AG09309 (cell line): ENCODE results near the gene LEPROT.

Experiments used
- DNase-seq: peaks from one replicate; pipeline ENCODE4 v3.0.0-alpha.2; 2010; ENCODE audit warnings: low read depth
- H3K4me3 ChIP-seq: 2 replicates; pipeline ENCODE4 v1.5.1; 2011; ENCODE audit warnings: mild to moderate bottlenecking, low read depth, low read length, moderate library complexity; ENCODE audit not compliant: control insufficient read depth
- TF ChIP-seq, protein P1 (sequence below): IDR thresholded peaks from 2 replicates; pipeline ENCODE4 v1.5.1; 2011; ENCODE audit warnings: mild to moderate bottlenecking, low read depth, low read length, inconsistent platforms; ENCODE audit not compliant: insufficient read depth, control insufficient read depth; ENCODE audit errors: missing control alignments

The LEPROT gene

DNA sequence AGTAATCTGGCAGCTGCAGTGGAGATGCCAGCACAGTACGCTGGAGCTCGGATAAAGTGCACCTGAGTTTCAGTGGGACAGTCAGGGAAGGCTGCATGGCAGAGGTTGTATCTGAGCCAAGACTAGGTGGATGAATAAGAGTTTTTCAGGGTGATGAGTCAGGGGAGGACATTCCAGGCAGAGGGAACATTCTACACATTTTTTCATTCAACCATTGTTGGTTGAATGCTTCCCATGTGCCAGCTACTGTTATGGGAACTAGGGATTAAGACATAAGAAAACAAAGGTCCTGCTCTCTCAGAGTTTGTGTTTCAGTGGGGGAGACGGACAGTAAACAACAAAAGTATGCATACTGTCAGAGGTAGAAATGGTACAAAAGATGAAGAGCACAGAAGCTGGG, 5.2 kb downstream of the LEPROT start:
- TF ChIP-seq, protein P1, sequence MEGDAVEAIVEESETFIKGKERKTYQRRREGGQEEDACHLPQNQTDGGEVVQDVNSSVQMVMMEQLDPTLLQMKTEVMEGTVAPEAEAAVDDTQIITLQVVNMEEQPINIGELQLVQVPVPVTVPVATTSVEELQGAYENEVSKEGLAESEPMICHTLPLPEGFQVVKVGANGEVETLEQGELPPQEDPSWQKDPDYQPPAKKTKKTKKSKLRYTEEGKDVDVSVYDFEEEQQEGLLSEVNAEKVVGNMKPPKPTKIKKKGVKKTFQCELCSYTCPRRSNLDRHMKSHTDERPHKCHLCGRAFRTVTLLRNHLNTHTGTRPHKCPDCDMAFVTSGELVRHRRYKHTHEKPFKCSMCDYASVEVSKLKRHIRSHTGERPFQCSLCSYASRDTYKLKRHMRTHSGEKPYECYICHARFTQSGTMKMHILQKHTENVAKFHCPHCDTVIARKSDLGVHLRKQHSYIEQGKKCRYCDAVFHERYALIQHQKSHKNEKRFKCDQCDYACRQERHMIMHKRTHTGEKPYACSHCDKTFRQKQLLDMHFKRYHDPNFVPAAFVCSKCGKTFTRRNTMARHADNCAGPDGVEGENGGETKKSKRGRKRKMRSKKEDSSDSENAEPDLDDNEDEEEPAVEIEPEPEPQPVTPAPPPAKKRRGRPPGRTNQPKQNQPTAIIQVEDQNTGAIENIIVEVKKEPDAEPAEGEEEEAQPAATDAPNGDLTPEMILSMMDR: no peak
- no peak overlapping the region for H3K4me3 ChIP-seq
- no peak for DNase-seq

DNA sequence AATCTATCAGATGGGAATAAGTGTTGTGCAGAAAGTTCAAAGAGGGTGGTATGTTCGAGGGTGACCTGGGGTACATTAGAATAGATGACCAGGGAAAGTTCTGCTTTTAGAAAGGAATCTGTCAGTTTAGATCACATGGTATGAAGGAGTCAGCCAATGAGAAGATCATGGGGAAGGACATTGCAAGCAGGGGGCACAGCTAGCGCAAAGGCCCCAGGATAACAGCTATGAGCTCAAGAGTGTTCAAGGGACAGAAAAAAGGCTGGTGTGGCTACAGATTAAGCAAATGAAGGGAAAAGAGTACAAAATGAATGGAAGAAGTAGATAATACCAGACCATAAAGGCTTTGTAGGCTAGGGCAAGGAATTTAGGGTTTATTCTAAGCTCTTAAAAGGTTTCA, 8.6 kb downstream of the LEPROT start:
- TF ChIP-seq, protein P1: no peak
- DNase-seq: no peak

GRCh38 chr1:65429806-65430205, 9.3 kb downstream of the LEPROT start:
- no peak for DNase-seq
- TF ChIP-seq, protein P1: no peak
- no peak overlapping the region for H3K4me3 ChIP-seq

More for the DNA sequence above, 8.6 kb downstream of the LEPROT start:
- H3K4me3 ChIP-seq: no peak overlapping the region

GRCh38 chr1:65431111-65431705, 10.7 kb downstream of the LEPROT start:
- H3K4me3 ChIP-seq: no peak overlapping the region
- DNase-seq: no peak
- TF ChIP-seq, protein P1: peak; percentile 51

DNA sequence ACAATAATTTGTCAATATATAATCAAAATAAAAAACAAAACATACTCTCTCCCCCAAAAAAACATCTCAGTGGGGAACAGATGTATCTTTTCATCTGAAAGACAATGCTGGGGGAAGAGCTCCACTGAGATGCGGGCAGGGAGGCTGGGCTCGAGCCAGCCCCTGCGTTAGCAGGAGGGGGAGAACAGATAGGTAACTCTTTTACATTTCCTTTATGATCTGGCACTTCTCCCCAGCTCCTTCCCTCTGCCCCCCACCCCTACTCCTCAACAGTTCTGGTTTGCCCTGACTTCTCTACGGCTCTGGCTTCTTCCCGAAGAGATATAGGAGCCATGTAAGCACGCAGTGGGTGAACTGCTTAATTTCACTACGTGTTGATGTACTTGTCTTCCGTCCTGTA, 12.4 kb downstream of the LEPROT start:
- TF ChIP-seq, protein P1: no peak
- H3K4me3 ChIP-seq: no peak overlapping the region
- no peak for DNase-seq

- DNase-seq: no peak
- TF ChIP-seq, protein P1: no peak
- H3K4me3 ChIP-seq: no peak overlapping the region
These were observed 13.8 kb downstream of the LEPROT start for GRCh38 chr1:65434255-65434654.
